Measurements from ENCODE around the gene MYF5.

MYF5 gene

GRCh38 chr12:80707126-80707829, 9.4 kb upstream of the MYF5 start, which contains the start of gene MYF6:
Gene MYF6 (plus strand): TSS chr12:80707634. CDS start chr12:80707720, 86 bp downstream.
- no peak for DNase-seq (ENCODE audit: extremely low spot score)

DNA sequence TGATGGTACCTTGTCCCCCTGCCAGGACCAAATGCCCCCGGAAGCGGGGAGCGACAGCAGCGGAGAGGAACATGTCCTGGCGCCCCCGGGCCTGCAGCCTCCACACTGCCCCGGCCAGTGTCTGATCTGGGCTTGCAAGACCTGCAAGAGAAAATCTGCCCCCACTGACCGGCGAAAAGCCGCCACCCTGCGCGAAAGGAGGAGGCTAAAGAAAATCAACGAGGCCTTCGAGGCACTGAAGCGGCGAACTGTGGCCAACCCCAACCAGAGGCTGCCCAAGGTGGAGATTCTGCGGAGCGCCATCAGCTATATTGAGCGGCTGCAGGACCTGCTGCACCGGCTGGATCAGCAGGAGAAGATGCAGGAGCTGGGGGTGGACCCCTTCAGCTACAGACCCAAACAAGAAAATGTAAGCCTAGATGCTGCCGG, 8.9 kb upstream of the MYF5 start:
- DNase-seq (ENCODE audit: extremely low spot score) = no peak
- no peak for TF ChIP-seq BHLHE40 (IDR thresholded peaks at IDR 0.05; ENCODE audit: borderline replicate concordance)
- no peak for TF ChIP-seq HDGF (IDR thresholded peaks at IDR 0.05; ENCODE audit: borderline replicate concordance)
- TF ChIP-seq NFRKB (IDR thresholded peaks at IDR 0.05) = no peak
- TF ChIP-seq PKNOX1 (IDR thresholded peaks at IDR 0.05) = no peak
- TF ChIP-seq SUZ12 (IDR thresholded peaks at IDR 0.05) = no peak
- no peak for TF ChIP-seq CTBP1 (IDR thresholded peaks at IDR 0.05; ENCODE audit: borderline replicate concordance)
- TF ChIP-seq FOXM1 (IDR thresholded peaks at IDR 0.05; ENCODE audit: borderline replicate concordance) = no peak
- TF ChIP-seq SP1 (IDR thresholded peaks at IDR 0.05) = no peak
- ChIA-PET POLR2A (no interaction called here), CTCF (no interaction called here)

More at GRCh38 chr12:80707126-80707829, 9.4 kb upstream of the MYF5 start, which contains the start of gene MYF6:
- TF ChIP-seq L3MBTL2 (conservative IDR thresholded peaks at IDR 0.05) = no peak
- ChIA-PET CTCF (no interaction called here), POLR2A (no interaction called here)

DNA sequence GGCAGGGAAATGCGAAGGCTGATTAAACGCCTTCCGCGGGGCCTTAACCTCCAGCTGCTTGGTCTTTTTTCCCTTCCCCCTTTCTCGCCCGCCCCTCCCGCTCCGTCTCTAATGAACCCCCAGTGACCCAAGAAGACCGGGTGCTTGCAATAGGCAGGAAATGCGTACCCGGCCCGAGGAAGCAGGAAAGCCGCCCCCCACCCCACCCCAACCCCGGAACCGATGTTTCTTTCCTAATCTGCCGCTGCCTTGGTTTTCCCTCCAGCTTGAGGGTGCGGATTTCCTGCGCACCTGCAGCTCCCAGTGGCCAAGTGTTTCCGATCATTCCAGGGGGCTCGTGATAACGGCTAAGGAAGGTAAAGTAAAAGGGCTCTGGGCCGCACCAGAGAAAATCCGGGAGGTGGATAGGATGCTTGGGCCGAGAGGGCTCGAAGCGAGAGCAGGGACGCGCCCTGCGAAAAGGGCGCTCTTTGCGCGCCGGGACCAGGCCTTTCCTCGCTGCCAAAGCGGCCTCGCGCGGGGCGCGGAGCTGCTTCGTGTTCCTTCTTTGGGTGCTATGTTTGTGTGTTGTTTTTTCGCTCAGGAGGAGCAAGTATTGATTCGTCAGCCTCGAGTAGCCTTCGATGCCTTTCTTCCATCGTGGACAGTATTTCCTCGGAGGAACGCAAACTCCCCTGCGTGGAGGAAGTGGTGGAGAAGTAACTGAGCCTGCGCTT, 8.3 kb upstream of the MYF5 start:
- ChIA-PET CTCF (no interaction called here), POLR2A (no interaction called here)
- DNase-seq (ENCODE audit: extremely low spot score) = no peak
- no peak for TF ChIP-seq NFRKB (IDR thresholded peaks at IDR 0.05)
- no peak for TF ChIP-seq ARNT (IDR thresholded peaks at IDR 0.05)
- TF ChIP-seq L3MBTL2 (conservative IDR thresholded peaks at IDR 0.05) = no peak
- no peak for TF ChIP-seq FOXK2 (IDR thresholded peaks at IDR 0.05)
- TF ChIP-seq CTBP1 (IDR thresholded peaks at IDR 0.05; ENCODE audit: borderline replicate concordance) = no peak
- no peak for TF ChIP-seq ELF4 (IDR thresholded peaks at IDR 0.05)
- no peak for TF ChIP-seq SUZ12 (IDR thresholded peaks at IDR 0.05)
- no peak for TF ChIP-seq ZNF384 (IDR thresholded peaks at IDR 0.05)
- TF ChIP-seq BHLHE40 (IDR thresholded peaks at IDR 0.05; ENCODE audit: borderline replicate concordance) = no peak
- TF ChIP-seq FOXA1 (IDR thresholded peaks at IDR 0.05) = no peak
- no peak for TF ChIP-seq TARDBP (IDR thresholded peaks at IDR 0.05)
- TF ChIP-seq PKNOX1 (IDR thresholded peaks at IDR 0.05) = no peak

DNA sequence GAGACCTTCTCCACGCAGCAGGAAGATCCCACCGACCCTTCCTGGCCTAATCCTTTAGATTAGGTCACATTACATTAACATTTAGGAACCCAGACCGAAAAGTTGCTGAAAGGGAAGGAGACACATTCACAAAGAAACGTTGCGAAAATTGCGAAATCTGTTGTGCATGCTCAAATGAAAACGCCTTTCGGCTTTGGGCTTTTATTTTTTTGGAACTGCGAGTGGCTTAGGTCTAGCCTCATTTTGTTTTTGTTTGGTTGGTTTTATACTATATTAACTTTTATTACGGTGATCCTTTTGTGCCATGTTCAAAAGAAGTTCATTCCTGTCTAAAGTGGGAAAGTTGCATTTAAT, 7.8 kb upstream of the MYF5 start:
- no peak for DNase-seq (ENCODE audit: extremely low spot score)
- ChIA-PET CTCF (no interaction called here), POLR2A (no interaction called here)
- no peak for TF ChIP-seq ZNF384 (IDR thresholded peaks at IDR 0.05)
- TF ChIP-seq FOXK2 (IDR thresholded peaks at IDR 0.05) = no peak
- TF ChIP-seq NFRKB (IDR thresholded peaks at IDR 0.05) = no peak
- no peak for TF ChIP-seq FOXM1 (IDR thresholded peaks at IDR 0.05; ENCODE audit: borderline replicate concordance)
- no peak for TF ChIP-seq ARNT (IDR thresholded peaks at IDR 0.05)
- TF ChIP-seq PKNOX1 (IDR thresholded peaks at IDR 0.05) = no peak
- TF ChIP-seq SUZ12 (IDR thresholded peaks at IDR 0.05) = no peak
- TF ChIP-seq BHLHE40 (IDR thresholded peaks at IDR 0.05; ENCODE audit: borderline replicate concordance) = no peak
- TF ChIP-seq SP1 (IDR thresholded peaks at IDR 0.05) = no peak
- TF ChIP-seq HDGF (IDR thresholded peaks at IDR 0.05; ENCODE audit: borderline replicate concordance) = no peak
- TF ChIP-seq TARDBP (IDR thresholded peaks at IDR 0.05) = no peak
- no peak for TF ChIP-seq LEF1 (IDR thresholded peaks at IDR 0.05; ENCODE audit: borderline replicate concordance)
- TF ChIP-seq ELF4 (IDR thresholded peaks at IDR 0.05) = no peak
- TF ChIP-seq L3MBTL2 (conservative IDR thresholded peaks at IDR 0.05) = no peak
- no peak for TF ChIP-seq FOXA1 (IDR thresholded peaks at IDR 0.05)
- no peak for TF ChIP-seq CTBP1 (IDR thresholded peaks at IDR 0.05; ENCODE audit: borderline replicate concordance)

GRCh38 chr12:80709811-80710726, 6.6 kb upstream of the MYF5 start:
- ChIA-PET POLR2A (no interaction called here), CTCF (no interaction called here)
- DNase-seq (ENCODE audit: extremely low spot score) = peak; percentile 28
- no peak for TF ChIP-seq SP1 (IDR thresholded peaks at IDR 0.05)
- no peak for TF ChIP-seq NFRKB (IDR thresholded peaks at IDR 0.05)
- TF ChIP-seq TARDBP (IDR thresholded peaks at IDR 0.05) = no peak
- TF ChIP-seq ZNF384 (IDR thresholded peaks at IDR 0.05) = no peak
- TF ChIP-seq FOXM1 (IDR thresholded peaks at IDR 0.05; ENCODE audit: borderline replicate concordance) = no peak
- no peak for TF ChIP-seq BHLHE40 (IDR thresholded peaks at IDR 0.05; ENCODE audit: borderline replicate concordance)
- no peak for TF ChIP-seq FOXA1 (IDR thresholded peaks at IDR 0.05)
- no peak for TF ChIP-seq LEF1 (IDR thresholded peaks at IDR 0.05; ENCODE audit: borderline replicate concordance)
